COLO668 (cell line): ENCODE results near the gene STN1.

Experiments used
- DNase-seq: peaks from one replicate; lab custom pipeline; 2025; ENCODE audit not compliant: unreplicated experiment; lab: John Stamatoyannopoulos, UW

The STN1 gene

DNA sequence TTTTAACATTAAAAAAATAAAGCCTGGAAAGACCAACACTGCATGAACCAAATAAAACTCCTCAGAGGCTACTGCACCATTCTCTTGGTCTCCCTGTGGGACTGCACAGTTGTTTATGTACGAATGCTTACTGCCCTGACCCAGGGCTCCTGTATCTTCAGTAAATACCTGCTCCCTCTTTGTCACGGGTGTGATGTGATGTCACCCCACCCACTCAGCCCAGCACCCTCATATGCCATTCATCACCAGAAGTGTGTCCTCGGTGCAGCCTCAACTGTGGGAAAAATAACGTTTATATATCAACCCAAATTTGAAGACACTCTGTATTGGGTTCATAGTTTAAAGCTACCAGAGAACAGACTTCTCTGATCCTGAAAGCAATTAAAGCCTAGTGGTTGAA lies 48.6 kb downstream of the STN1 start:
- DNase-seq: no peak

DNA sequence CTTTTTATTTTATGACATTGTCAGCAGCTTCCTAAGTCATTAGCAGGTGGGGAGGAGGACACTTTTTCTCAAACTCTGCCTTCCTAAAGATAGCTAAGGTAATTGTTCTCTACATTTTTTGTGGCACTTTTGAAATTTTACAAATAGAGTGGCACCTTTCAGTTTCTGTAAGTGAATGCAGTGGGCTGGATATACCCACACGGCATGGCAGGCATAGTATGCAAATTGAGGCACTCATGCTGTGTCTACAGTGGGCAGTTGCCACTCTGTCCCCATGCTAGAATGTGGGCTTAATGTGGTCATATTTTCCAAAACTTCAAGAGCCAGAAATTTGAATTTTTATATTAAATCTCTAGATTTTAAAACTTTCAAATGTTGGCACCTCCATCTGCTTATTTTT lies 49.8 kb downstream of the STN1 start:
- DNase-seq: no peak

DNA sequence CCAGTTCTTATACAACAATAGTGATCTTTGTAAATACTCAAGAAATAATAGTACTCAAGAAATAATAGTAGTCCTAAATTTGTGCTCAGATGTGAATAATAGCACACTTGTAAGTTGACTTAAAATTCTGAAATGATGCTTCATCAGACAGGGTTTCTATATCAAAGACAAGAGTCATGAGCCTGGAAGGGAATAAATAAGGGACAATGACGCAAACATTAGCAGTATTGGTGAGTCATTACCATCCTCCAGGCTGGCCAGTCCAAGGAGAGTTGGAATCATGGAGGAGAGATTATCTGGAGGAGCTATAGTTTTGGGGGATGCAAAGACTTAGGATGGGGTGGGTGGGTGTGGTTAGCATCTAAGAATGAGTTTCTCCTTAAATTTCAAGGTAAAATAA lies 56.5 kb downstream of the STN1 start:
- DNase-seq: no peak

DNA sequence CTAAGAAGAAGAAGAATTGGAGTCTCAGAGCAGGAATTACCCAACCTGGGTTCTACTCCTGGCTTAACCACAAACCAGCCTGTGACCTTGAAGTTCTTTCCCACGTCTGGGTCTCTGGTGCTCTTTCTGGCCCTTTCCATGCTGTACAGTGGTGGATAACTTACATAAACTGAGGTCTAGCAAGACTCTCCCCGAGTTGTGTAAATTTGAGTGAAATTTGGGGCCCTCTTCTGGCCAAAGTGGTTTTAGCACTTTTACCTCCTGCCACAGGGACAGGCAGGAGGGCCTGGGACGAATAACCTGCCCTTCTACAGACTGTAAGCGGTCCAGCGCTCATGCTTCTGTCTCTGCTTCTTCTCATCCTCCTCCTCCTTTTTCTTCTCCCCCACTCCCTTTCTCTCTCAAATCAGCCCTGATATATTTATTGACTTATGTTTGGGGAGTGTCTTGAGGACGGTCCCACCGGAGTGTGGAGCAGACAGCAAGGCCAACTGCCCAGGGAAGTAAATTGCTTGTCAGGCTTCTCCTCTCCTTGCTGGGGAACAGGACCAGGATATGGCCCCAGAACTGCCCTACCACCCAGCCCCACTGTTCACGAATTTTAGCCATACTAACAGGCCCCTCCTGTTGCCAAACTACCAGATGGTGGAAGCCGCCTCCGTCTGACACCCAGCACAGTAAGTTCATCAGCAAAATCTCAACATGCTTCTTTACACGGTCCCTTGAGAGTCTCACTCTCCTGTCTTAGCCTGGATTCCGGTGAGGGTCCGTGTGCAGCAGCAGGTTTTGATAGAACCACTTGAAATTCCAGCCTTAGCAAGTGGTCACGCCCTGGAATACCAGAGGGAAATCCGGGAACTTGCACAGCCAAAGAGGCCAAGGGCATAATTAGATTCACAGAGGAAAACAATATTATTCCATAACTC lies 58.6 kb downstream of the STN1 start:
- peak; percentile 37 for DNase-seq

DNA sequence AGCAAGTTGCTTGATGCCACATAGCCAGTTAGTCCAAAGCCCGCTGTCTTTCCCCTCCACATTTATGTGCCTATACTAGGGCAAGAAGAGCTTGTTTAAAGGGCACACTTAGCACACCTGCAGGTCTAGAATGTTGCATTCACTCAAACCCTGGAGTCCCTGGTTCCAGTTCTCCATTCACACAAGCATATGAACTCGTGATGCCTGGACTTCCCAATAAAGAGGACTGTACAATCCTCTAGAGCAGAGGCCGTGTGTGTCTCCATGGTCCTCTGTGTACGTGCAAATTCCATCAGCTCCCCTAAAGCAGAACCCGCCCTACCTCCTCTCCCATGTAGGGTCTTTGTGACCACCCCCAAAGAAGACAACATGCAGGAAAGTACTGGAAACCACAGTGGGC lies 59.6 kb downstream of the STN1 start:
- no peak for DNase-seq

DNA sequence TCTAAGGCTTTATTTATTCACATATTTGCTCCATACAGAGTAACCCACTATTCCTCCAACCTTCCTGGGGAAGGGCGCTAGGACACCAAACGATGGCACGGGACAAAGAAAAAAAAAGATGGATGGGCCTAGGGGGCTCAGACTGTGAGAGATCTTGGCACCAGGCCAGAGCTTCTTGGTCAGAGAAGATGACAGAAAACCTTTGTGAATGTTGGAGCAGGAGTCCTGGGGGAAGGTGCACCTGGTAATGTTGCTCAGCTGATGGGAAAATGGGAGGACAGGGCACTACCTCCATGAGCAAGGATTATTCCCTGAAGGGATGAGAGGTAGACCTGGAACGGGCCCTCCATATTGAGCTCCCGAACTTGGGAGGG lies 61.2 kb downstream of the STN1 start:
- DNase-seq: no peak

DNA sequence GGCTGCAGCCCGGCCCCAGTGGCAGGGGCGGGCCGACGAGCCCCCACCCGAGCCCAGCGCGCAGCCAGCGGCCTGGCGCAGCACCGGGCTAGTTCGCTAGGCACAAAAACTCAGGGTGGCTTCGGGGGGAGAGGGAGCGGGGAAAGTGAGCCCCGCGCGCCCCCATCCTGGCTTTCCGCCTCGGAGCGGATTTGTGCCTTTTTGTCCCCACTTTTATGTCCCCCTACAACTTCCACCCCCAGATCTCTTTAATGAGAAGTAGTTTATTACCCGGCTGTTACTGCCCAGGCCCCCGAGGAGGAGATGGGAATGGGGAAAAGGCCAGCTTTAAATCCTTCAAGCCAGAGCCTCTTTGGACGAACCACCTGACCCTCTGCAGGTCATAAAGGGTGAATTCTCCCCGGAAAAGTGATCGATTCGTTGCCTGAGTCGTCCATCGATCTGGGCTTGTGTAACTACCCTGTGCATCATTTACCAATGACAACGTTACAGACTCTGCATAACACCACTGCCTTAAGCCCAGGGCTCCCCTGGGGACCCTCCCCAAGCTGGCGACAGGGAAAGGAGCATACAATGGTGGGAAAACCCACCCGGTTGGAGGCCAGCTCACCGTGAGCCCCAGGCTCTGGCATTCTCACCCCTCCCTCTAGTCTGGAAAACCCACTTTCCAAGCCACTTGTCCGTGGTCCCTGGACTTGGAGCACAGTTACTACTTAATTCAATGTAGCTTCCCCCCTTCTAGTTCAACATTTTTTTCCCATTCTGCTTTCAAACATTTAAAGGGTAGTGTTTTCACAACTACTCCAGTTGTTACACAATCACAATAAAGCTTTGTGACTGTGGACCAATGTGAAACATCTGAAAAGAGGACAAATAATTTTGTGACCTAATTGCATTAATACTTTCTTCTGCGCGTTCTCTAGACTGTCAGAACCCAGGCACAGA lies 61.9 kb downstream of the STN1 start:
- no peak for DNase-seq

DNA sequence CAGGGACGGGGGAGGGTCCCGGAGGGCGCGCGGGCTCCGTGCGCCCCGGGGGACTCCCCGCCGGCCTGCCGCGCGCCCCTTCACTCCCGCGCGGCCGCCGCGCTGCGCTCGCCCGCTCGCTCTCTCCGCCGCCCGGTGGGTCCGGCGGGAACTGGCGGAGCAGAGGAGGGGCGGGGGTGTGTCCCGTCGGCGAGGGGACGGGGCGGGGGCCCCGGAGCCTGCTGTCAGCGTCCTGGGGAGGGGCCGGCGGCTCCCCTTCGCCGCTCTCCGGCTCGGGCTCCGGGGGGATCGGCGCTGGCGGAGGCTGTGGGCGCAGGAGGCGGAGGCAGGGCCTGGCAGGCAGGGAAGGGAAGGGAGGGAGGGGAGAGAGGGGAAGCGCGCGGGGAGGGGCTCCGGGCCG lies 62.6 kb downstream of the STN1 start, which contains the start of gene SH3PXD2A:
TSS of gene SH3PXD2A (minus strand) at position 153 of the 400 bp plus-strand sequence. CDS start 310 bp downstream, outside the sequence.
- DNase-seq: peak; percentile 47

DNA sequence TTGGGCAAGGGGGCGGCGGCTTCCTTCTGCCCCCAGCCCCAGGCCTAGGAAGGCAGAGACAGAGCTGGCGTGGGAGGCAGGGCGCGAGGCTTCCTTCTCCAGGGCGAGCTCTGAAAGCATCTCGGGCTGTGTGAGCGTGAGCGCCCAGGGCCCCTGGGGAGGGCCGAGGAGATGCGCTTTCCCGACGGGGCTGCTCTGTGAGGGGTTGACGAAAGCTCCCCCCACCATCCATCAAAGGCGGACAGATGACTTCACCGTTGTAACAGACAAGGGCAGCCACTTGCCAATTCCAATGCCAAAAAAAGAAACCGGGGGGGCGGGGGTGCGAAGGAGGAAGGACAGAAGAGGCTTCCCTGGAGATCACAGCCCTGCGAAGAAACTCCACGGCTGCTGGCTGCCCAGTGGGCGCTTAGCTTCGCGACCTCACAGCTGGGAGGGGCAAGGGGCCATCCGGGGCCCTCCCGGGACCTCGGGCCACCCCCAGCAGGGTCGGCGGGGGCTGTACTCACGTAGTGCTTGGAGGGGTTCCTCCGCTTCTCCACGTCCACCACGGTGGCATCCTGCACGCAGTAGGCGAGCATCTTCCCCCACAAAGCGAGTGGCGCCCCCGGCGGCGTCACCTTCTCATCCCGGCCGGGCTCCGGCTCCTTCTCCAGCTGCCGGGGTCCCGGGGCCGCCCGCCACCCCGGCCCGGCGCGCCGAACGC lies 63.1 kb downstream of the STN1 start:
- DNase-seq: peak; percentile 47

DNA sequence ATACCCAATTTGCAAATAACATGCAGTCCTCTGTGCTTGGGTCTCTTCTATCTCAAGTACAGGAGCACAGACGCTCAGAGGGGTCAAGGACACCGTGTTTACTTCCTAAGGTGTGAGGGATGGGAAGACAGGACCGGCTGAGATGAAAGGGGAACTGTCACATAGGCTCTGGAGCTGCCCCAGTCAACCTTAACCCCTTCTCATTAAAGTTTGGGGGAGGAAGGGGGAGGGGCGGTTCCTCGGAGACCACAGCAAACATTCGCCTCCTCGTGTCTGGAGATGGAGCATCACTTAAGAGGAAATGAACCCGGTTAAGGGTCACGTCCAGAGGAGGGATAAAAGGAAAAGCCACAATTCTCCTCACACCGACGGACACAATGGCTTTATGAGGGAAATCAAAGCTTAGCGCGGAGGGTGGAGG lies 63.7 kb downstream of the STN1 start:
- DNase-seq: no peak

DNA sequence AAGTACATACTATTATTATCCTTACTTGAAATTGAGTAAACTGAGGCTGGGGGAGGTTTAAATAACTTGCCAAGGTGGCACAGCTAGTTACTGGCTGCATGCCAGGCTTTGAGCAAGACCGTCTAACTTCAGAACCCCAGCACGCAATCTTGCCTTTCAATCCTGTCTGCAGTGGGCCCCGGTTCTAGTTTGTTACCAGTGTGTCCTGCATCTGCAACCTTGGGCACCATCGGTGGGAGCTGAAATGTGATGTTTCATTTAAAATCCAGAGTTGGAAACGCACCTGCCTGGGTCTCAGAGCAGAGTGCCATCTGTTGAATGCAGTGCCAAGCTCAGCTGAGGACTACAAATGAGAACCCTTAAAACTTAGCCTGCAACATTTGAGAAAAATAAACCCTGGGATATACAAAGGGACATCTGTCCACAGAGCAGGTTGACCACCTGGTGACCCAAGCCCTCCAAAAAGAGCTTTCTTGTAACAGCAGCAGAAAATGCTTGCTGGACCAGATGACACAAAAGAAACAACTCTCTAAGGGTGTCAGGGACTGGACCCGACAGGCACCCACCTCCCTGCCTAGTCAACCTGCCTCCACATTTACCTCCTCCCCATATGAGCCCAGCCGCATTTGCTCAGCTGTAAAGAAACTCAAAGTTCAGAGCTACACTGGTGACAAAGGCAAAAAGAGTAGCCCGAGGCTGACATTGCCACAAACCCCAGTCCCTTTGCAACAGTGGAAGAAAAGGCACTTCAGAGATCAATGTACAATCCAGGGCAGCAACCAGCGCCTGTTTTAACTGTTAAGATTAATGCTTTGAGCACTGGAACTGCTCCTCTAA lies 64.3 kb downstream of the STN1 start:
- DNase-seq: no peak

DNA sequence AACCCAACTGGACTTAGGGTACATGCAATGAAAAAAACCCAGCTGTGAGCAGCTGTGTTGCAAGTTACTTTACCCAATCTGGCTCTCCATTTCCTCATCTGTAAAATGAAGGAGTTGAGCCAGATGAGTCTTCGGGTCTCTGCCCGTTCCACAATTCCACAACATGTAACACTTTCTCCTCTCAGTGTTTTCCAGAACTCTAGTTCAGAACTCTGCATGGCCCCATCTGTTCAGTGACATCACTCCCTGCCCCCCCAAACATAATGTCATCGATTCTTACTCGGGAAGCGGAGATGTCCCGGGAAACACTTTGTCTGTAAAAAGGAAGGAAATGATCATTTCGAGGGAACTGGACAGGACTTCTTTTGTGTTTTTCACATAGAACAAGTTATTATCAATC lies 65.1 kb downstream of the STN1 start:
- no peak for DNase-seq

DNA sequence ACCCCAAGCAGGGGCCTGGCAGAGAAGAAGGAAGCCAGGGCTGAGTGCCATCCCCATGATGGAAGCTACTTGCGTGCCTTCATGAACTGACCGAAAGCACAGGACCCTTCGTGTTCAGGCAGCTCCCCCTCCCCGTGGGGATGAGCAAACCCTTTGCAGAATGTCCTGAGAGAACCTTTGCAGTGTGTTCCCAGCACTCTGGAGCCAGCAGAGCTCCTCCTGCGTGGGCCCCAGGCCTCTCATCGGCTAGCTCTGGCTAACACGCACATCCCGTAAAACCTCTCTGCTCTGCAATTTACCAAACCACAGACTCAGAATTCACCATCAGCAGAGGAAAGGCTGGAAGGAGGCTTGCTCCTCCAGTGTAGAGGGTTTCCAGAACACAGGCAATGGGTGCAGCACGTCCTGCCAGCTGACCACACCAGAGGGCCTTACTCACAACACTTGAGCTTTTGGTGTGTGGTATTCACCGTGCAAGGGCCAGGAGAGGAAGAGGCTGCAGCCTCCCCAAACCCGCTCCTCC lies 65.7 kb downstream of the STN1 start:
- no peak for DNase-seq

DNA sequence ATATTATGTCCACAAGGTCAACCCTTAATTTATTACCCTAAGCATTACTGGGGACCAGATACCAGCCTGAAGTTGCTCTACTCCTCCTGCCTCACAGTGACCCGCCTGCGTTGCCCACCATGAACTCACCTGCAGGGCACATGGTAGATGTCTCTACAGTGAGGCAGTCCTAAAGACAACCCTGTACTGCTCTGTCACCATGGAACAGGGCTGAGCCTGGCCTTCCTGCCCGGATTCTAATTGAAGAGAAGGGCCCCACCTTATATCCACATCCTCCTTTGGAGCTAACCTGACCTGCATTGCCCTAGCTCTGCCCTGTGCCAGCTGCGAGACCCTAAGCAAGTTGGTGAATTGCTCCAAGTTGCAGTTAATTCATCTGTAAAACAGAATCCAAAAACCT lies 66.7 kb downstream of the STN1 start:
- no peak for DNase-seq

DNA sequence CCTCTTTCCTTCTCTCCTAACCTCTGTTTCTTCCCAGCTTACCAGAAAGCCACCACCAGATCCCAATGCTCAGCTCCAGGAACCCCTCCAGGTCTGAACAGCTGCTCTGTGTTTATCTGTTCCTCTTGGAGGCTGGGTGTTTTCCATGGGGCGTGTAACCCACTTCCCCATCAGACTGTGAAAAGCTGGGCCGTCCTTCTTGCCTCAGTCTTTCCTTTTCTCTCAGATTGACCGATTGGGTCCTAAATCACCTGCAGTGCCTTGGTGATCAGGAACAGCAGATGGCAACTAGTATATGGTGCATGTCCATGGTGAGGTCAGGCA lies 67.5 kb downstream of the STN1 start:
- no peak for DNase-seq

DNA sequence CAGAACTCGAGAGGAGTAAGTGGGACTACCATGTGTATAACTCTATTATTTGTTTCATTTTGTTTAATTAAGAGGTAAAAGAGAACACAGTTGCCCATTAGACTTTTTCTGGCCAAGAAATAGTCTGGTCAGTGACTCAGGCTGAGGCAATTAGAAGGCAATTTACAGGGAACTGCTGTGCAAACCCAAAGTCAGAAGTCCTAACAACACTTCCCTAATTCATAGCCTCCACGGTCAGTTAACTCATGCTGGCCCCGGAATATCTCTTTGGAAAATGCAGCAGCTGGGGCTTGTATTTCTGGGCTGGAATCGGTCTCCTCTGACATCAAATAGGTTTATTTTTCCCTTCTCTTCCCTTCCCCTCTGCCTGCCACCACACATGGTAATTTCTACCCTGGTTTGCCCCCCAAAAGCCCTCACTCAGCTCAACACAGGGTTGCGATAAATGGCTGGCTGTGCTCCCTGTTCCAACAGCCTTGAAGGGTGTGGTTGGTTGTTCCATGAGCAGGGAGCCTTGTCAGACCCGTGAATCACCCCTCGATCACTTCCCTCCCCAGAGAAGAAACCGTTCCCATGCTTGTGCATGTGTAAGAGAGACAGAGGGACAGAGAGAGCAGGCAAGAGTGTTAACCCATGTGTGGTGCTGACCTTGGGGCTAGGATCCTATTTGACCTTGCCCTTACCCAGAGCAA lies 68.0 kb downstream of the STN1 start:
- DNase-seq: no peak

DNA sequence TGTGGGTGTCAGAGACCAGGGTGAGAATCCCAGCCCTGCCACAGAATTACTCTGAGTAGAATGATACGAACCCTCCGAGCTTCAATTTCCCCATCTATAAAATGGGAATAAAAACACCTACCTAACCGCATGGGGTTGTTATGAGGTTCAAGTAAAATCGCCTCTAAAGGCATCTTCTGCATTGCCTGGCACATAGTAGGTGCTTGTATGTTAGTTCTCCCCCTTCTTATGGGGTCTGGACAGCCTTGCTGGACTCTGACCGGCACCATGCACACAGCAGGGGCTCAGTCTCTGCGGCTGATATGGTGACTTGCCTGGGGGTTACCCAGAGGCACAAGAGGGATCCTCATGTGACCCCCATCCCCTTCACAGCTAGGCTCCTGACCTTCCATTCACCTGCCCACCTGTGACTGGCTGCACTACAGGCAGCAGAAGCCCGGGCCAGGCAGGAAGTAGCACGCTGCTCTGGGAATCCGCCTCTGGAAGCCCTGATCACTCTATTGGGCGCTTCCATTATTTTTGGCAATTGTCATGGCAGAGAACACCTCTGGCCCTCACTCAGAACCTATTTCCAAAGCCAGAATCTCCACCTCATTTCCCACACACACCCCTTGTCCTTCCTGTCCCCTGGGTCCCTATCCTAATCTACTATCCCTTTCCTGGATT lies 68.6 kb downstream of the STN1 start:
- no peak for DNase-seq

DNA sequence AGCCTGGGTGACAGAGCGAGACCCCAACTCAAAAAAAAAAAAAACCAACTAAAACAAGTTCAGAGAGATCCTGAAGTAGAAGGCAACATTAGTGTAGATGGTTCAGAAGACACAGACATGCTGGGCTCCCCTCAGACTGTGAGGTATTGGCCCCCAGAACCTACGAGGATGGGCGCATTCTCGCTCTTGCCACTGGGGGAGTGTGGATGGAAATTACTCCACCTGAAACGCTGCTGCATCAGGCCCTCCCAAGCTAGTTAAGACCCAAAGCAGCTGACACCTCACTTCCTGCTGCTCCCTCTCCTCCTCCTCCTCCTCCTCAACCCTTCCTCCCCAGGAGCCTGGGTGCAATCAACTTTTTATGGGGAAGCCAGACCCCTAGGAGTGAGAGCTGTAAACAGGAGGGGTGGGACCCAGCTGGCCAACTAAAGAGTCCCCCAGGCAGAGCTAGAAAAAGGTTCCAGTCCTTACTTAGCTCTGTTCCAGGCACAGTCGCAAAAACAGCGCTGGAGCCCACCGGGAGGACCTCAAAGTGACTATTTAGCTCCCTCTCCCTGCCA lies 70.0 kb downstream of the STN1 start:
- peak; percentile 5 for DNase-seq

DNA sequence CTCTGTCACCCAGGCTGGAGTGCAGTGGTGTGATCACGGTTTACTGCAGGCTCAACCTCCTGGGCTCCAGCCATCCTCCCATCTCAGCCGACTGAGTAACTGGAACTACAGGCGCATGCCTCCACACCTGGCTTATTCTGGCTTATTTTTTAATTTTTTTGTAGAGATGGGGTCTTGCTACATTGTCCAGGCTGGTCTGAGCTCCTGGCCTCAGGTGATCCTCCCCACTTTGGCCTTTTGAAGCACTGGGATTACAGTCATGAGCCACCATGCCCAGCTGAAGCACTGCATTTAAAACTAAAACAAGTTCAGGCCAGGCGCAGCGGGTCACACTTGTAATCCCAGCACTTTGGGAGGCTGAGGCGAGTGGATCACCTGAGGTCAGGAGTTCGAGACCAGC lies 70.6 kb downstream of the STN1 start:
- DNase-seq: no peak
